ENCODE data around the gene HS1BP3.
A peak's percentile ranks its signal among the peaks of the same experiment; 100 is the strongest.

The HS1BP3 gene

GRCh38 chr2:20599861-20600461 is 50.9 kb downstream of the HS1BP3 start:
- DNase-seq (ENCODE audit: low read depth) = no peak

DNA sequence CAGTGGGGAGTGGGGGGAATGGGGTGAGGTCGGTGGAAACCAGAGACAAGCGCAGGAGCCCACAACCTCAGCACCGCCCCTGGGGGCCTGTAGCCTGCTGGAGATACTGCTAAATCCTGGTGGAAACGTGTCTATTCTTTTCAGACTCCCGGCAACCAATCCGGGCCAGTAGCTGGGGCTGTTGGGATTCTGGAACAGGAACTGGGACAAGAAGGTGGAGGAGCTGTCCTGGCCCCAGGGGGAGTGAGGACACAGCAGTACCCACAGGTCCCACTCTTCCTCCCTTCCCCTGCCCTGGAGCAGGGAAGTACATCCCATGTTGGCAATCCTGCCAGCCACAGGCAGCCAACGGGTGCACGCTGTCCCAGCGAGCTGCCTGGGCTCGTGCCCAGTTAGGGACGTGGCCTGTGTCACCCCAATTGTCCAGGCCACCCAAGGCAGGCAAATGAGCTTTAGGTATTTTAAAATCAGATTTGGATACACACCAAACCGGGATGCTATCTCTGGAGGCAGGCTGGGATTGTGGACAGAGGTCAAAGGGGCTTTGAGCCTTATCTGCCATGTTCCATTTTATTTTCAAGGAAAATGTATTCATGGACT is 51.8 kb downstream of the HS1BP3 start:
- no peak for DNase-seq (ENCODE audit: low read depth)

DNA sequence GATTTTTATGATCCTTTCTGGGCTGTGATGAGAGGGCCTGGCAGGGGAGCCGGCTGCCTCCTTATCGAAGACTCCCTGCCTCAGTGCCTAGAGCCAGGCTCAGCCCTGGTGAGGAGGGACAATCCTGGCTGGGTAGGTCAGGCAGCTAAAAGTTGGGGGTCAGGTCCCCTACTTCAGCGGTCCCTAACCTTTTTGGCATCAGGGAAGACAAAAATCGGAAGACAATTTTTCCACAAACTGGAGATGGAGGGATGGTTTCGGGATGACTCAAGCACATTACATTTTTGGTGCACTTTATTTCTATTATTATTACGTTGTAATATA is 53.1 kb downstream of the HS1BP3 start:
- no peak for DNase-seq (ENCODE audit: low read depth)

GRCh38 chr2:20596973-20597859 is 53.7 kb downstream of the HS1BP3 start:
- DNase-seq (ENCODE audit: low read depth) = peak; percentile 81

DNA sequence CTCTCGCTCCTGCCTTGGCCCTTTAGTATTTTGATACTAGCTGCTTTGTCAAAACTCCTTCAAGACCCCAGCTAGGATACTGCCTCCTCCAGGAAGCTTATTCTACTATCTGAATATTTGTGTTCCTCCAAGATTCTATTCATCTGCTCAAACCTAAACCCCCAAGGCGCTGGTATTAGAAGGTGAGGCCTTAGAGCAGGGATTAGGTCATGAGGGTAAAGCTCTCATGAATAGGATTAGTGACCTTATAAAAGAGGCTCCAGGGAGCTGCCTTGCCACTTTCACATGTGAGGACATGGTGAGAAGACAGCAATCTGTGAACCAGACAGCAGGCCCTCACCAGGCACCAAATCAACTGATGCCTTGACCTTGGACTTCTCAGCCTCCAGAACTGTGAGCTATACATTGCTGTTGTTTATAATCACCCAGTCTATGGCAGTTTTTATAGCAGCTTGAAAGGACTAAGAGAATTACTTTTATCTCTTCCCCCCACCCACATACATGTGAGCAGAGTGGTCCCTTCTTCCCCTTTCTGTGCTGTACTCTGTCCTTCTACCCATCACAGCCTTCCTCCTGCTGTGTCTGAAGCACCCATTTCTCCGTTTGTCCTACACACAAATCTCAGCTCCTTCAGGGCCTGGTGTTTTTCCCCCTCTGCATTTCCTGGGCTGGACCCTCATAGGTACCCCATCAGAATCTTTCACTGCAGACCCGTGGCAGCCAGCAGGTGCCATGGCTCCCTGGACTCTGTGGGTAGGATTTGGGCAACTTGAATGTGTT is 54.5 kb downstream of the HS1BP3 start:
- DNase-seq (ENCODE audit: low read depth) = no peak

- DNase-seq (ENCODE audit: low read depth) = peak; percentile 84
Observed at GRCh38 chr2:20595439-20596192, 55.3 kb downstream of the HS1BP3 start.

GRCh38 chr2:20594957-20595356 is 55.9 kb downstream of the HS1BP3 start:
- DNase-seq (ENCODE audit: low read depth) = no peak

- DNase-seq (ENCODE audit: low read depth) = no peak
Observed at GRCh38 chr2:20594048-20594750, 56.7 kb downstream of the HS1BP3 start.

GRCh38 chr2:20593072-20594034 is 57.5 kb downstream of the HS1BP3 start:
- DNase-seq (ENCODE audit: low read depth) = peak; percentile 98

- no peak for DNase-seq (ENCODE audit: low read depth)
Observed at GRCh38 chr2:20592106-20593071, 58.5 kb downstream of the HS1BP3 start.

DNA sequence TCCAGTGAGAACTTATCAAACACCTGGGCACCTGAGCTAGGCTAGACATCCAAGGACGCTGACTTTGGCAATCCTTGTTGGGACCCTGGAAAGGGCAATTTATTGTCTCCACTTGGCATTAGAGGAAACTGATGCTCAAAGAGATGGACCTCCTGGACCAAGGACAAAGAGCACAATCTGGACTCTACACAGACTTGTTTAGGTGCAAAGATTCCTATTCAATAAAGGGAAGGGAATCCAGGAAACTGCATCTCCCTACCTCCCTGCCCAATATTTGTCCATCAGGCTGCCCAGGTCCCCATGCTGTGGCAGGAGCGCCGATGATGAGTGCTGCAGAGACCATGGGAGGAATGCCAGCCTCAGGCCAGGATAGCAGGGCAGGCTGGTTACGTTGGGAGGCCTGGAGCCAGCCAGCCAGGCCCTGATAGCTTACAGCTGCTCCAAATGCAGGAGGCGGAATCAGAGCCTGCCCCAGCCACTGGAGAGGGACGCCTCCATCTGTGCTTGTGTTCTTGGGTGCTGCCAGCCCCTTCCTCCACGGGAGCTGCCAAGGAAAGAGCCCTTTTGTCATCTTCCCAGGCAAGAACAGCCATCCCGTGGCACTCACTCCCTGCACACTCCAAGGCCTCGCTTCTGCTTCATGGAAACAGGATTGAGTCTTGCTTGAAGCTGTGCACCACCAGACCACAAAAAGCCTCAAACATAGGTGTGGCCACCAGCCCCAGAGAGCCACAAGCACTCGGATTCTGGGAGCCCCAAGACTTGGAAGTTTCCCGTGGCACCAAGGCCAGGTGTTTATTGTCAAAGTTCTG is 60.0 kb downstream of the HS1BP3 start:
- no peak for DNase-seq (ENCODE audit: low read depth)

GRCh38 chr2:20589975-20590703 is 60.8 kb downstream of the HS1BP3 start:
- no peak for DNase-seq (ENCODE audit: low read depth)

- no peak for DNase-seq (ENCODE audit: low read depth)
Observed at GRCh38 chr2:20588918-20589871, 61.7 kb downstream of the HS1BP3 start.

- no peak for DNase-seq (ENCODE audit: low read depth)
Observed at GRCh38 chr2:20585710-20586594, 64.9 kb downstream of the HS1BP3 start.

GRCh38 chr2:20585359-20585709 is 65.6 kb downstream of the HS1BP3 start:
- DNase-seq (ENCODE audit: low read depth) = peak; percentile 56

Measured in amniotic epithelial cell (primary cell).